ENCODE data around the gene DENND4C.

DENND4C gene

GRCh38 chr9:19281801-19282200 is 51.3 kb downstream of the DENND4C start:
- Mint-ChIP-seq H3K27ac (no peak overlapping the region), H3K4me1 (peaks cover 9% of the 10 kb centered on the region)
- no peak for DNase-seq

GRCh38 chr9:19283072-19283710 is 52.7 kb downstream of the DENND4C start:
- Mint-ChIP-seq H3K4me3 (no peak overlapping the region), H3K27ac (peak overlapping the region in 1 of 2 donors; percentile 19), H3K4me1 (peaks cover 9% of the 10 kb centered on the region), H3K27me3 (no peaks in the 10 kb centered on the region), H3K9me3 (no peaks in the 10 kb centered on the region)
- no peak for DNase-seq
- ATAC-seq = no peak

More at GRCh38 chr9:19281801-19282200, 51.3 kb downstream of the DENND4C start:
- no peak for ATAC-seq
- no peaks in the 10 kb centered on the region for H3K27me3 Mint-ChIP-seq
- no peaks in the 10 kb centered on the region for H3K9me3 Mint-ChIP-seq
- no peak overlapping the region for H3K4me3 Mint-ChIP-seq

GRCh38 chr9:19284729-19285128 is 54.2 kb downstream of the DENND4C start:
- no peak for DNase-seq
- Mint-ChIP-seq H3K4me1 (peaks cover 9% of the 10 kb centered on the region), H3K9me3 (no peaks in the 10 kb centered on the region), H3K27ac (no peak overlapping the region), H3K27me3 (no peaks in the 10 kb centered on the region), H3K4me3 (no peak overlapping the region)
- no peak for ATAC-seq

DNA sequence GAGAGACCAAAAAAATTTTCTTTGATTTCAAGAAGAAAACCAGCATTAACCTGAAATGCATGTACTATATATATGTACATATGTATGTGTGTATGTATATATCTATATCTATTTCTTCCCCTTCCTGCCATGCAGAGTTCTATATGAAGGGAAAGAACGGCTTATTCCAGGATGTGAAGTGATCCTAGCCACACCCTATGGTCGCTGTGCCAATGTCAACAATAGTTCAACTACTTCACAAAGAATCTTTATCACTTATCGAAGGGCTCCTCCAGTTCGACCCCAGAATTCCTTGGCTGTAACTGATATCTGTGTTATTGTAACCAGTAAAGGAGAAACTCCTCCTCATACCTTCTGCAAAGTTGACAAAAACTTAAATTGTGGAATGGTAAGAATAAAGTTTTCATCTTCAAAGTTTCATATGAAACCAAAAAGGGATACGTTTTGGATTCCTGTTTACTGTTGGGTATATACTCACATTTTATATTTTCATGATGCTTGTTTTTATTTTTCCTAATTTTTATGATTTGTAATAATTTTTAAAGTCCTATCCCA is 56.2 kb downstream of the DENND4C start:
- ATAC-seq = no peak
- Mint-ChIP-seq H3K27me3 (no peaks in the 10 kb centered on the region), H3K27ac (no peak overlapping the region), H3K4me3 (no peak overlapping the region), H3K9me3 (no peaks in the 10 kb centered on the region), H3K4me1 (peaks cover 9% of the 10 kb centered on the region)
- no peak for DNase-seq

- Mint-ChIP-seq H3K27me3 (no peaks in the 10 kb centered on the region), H3K4me1 (peaks cover 9% of the 10 kb centered on the region), H3K4me3 (no peak overlapping the region), H3K27ac (no peak overlapping the region), H3K9me3 (no peaks in the 10 kb centered on the region)
- ATAC-seq (no peak), DNase-seq (no peak)
Observed at GRCh38 chr9:19288081-19288480, 57.6 kb downstream of the DENND4C start.

GRCh38 chr9:19290103-19290502 is 59.6 kb downstream of the DENND4C start:
- no peak for DNase-seq
- Mint-ChIP-seq H3K27ac (no peak overlapping the region), H3K4me1 (peaks cover 13% of the 10 kb centered on the region)

GRCh38 chr9:19294219-19294618 is 63.7 kb downstream of the DENND4C start:
- ATAC-seq = no peak
- no peak for DNase-seq
- peak overlapping the region in 1 of 2 donors; percentile 13 for H3K27ac Mint-ChIP-seq
- H3K9me3 Mint-ChIP-seq = no peaks in the 10 kb centered on the region
- H3K4me3 Mint-ChIP-seq = no peak overlapping the region
- H3K27me3 Mint-ChIP-seq = no peaks in the 10 kb centered on the region
- H3K4me1 Mint-ChIP-seq = peaks cover 6% of the 10 kb centered on the region

More at GRCh38 chr9:19290103-19290502, 59.6 kb downstream of the DENND4C start:
- Mint-ChIP-seq H3K9me3 (no peaks in the 10 kb centered on the region), H3K27me3 (no peaks in the 10 kb centered on the region), H3K4me3 (no peak overlapping the region)
- ATAC-seq = no peak

DNA sequence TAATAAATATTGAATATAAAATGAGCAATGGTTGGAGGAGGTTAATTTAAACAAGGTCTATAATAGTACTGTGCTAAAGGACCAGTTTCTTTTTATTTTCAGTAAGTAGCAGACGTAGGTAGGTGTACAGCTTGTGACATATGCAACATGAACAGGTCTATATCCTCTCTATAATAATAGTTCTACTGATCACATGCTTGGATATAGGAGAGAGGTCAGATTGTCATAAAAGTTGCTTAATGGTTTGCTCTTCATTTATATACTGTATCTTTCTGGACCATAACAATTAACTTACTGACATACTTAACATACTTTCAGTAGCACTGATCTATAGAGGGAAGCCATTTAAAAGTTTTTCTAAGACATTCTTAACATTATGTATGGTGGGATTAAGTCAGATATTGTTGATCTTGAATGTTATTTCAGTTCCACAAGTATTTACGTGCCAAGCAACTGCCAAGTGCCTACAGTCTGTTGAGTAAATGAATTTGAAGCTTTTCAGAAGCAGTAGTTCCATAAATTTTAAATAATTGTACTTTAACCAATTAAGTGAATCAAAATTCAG is 68.0 kb downstream of the DENND4C start:
- no peak overlapping the region for H3K27ac Mint-ChIP-seq
- no peak for DNase-seq
- no peak for ATAC-seq
- H3K9me3 Mint-ChIP-seq = no peaks in the 10 kb centered on the region
- H3K4me1 Mint-ChIP-seq = peaks cover 6% of the 10 kb centered on the region
- no peaks in the 10 kb centered on the region for H3K27me3 Mint-ChIP-seq
- no peak overlapping the region for H3K4me3 Mint-ChIP-seq

- ATAC-seq (no peak), DNase-seq (no peak)
- H3K27ac Mint-ChIP-seq = no peak overlapping the region
- no peaks in the 10 kb centered on the region for H3K9me3 Mint-ChIP-seq
- no peaks in the 10 kb centered on the region for H3K27me3 Mint-ChIP-seq
- H3K4me3 Mint-ChIP-seq = no peak overlapping the region
- H3K4me1 Mint-ChIP-seq = no peaks in the 10 kb centered on the region
Observed at GRCh38 chr9:19303216-19303615, 72.7 kb downstream of the DENND4C start.

DNA sequence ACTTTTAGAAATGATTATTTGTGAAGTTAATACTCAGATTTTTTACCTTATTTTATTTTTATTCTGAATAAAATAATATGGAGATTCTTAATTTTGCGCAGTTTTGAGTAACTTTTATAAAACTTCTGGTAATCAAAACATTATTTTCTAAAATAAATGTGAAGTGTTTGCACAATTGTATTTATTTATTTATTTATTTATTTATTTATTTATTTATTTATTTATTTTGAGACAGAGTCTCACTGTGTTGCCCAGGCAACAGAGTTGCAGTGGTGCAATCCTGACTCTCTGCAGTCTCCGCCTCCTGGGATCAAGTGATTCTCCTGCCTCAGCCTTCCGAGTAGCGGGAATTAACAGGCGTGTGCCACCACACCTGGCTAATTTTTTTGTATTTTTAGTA is 76.1 kb downstream of the DENND4C start:
- ATAC-seq (no peak), DNase-seq (no peak)
- Mint-ChIP-seq H3K4me3 (no peak overlapping the region), H3K27ac (no peak overlapping the region), H3K4me1 (no peaks in the 10 kb centered on the region), H3K9me3 (no peaks in the 10 kb centered on the region), H3K27me3 (no peaks in the 10 kb centered on the region)

DNA sequence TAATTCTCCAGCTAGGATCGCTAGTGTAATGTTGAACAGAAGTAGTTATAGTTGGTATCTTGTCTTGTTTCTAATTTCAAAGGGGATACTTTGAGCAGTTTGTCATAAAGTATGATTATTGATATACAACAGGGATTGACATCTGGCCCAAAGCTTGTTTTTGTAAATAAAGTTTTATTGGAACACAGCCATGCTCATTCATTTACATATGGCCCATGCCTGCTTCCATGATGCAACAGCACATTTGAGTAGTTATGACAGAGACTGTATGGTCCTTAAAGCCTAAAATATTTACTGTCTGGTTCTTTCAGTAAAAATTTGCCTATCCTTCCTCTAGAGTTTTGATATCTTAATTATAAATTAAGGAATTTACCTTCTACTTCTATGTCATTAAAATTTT is 79.8 kb downstream of the DENND4C start:
- no peak overlapping the region for H3K4me3 Mint-ChIP-seq
- no peaks in the 10 kb centered on the region for H3K4me1 Mint-ChIP-seq
- no peaks in the 10 kb centered on the region for H3K27me3 Mint-ChIP-seq
- ATAC-seq = no peak
- no peak overlapping the region for H3K27ac Mint-ChIP-seq
- DNase-seq = no peak
- H3K9me3 Mint-ChIP-seq = no peaks in the 10 kb centered on the region

DNA sequence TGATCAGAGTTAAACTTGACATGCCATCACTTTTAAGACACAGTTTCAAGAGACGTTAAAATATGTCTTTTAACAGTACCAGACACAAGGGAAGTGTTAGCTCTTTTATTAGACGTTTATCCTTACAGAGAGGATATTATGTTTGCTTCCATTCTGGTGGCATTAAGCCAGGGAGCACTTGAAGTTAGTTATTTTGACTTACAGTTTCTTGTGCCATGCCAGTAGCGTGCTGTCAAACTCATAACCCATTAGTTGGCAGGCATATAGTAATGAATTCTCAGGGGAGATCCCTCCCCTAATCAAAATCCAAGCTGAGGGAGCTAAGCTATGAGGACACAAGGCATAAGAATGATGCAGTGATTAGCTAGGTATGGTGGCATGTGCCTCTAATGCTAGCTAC is 83.1 kb downstream of the DENND4C start:
- ATAC-seq = no peak
- peak overlapping the region in 1 of 2 donors; percentile 4 for H3K27ac Mint-ChIP-seq
- H3K9me3 Mint-ChIP-seq = no peaks in the 10 kb centered on the region
- H3K4me1 Mint-ChIP-seq = no peaks in the 10 kb centered on the region
- H3K27me3 Mint-ChIP-seq = no peaks in the 10 kb centered on the region
- no peak overlapping the region for H3K4me3 Mint-ChIP-seq
- DNase-seq = no peak

GRCh38 chr9:19320495-19320894 is 90.0 kb downstream of the DENND4C start:
- ATAC-seq (no peak), DNase-seq (no peak)
- peak overlapping the region in 1 of 2 donors; percentile 14 for H3K27ac Mint-ChIP-seq
- H3K27me3 Mint-ChIP-seq = no peaks in the 10 kb centered on the region
- H3K4me3 Mint-ChIP-seq = no peak overlapping the region
- H3K9me3 Mint-ChIP-seq = no peaks in the 10 kb centered on the region
- peaks cover 14% of the 10 kb centered on the region for H3K4me1 Mint-ChIP-seq

DNA sequence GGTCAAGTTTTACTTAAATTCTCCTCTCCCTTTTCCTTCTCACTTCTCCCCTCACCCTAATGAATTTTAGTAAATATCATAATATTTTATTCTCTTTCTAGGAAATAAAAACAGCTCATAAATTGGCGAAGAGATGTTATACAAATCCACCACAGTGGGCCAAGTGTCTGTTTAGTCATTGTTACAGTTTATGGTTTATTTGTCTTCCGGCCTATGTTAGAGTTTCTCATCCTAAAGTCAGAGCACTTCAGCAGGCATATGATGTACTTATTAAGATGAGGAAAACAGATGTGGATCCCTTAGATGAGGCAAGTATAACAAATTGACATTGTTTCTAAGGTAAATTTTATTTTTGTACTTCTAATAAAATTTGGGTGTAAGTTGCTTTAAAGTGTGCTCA is 101.4 kb downstream of the DENND4C start:
- no peaks in the 10 kb centered on the region for H3K4me1 Mint-ChIP-seq
- no peaks in the 10 kb centered on the region for H3K9me3 Mint-ChIP-seq
- ATAC-seq (no peak), DNase-seq (no peak)
- no peaks in the 10 kb centered on the region for H3K27me3 Mint-ChIP-seq
- H3K4me3 Mint-ChIP-seq = no peak overlapping the region
- H3K27ac Mint-ChIP-seq = no peak overlapping the region

- ATAC-seq = no peak
- H3K4me3 Mint-ChIP-seq = no peak overlapping the region
- H3K9me3 Mint-ChIP-seq = no peaks in the 10 kb centered on the region
- no peak overlapping the region for H3K27ac Mint-ChIP-seq
- DNase-seq = no peak
- H3K4me1 Mint-ChIP-seq = no peaks in the 10 kb centered on the region
- H3K27me3 Mint-ChIP-seq = no peaks in the 10 kb centered on the region
Observed at GRCh38 chr9:19336166-19336565, 105.7 kb downstream of the DENND4C start.

GRCh38 chr9:19342947-19343346 is 112.5 kb downstream of the DENND4C start:
- DNase-seq (no peak), ATAC-seq (no peak)
- Mint-ChIP-seq H3K4me3 (no peak overlapping the region), H3K9me3 (no peaks in the 10 kb centered on the region), H3K27ac (no peak overlapping the region), H3K27me3 (no peaks in the 10 kb centered on the region), H3K4me1 (no peaks in the 10 kb centered on the region)

GRCh38 chr9:19358701-19359100 is 128.2 kb downstream of the DENND4C start:
- Mint-ChIP-seq H3K9me3 (no peaks in the 10 kb centered on the region), H3K27me3 (no peaks in the 10 kb centered on the region), H3K4me1 (no peaks in the 10 kb centered on the region), H3K4me3 (no peak overlapping the region), H3K27ac (no peak overlapping the region)
- DNase-seq (no peak), ATAC-seq (no peak)

Measured in stimulated activated naive CD8-positive, alpha-beta T cell treated with anti-CD3 and anti-CD28 coated beads, Interleukin-15, amount 100 ng/mL, for 72 hours (primary cell).